Upper lobe of left lung (tissue), 4 donors: ENCODE measurements around the gene LSM14B.

ENCODE experiments used
- EP300 ChIP-seq, 4 donors: sonication (generic); formaldehyde crosslinking; IDR thresholded peaks; one replicate each; pipeline ENCODE4 v1.5.1; 2017; ENCODE audit warnings: antibody characterized with exemption in 4 of 4, control low read depth in 2 of 4
- POLR2A ChIP-seq, 4 donors: fragments of 450-650 bp; IDR thresholded peaks; one replicate each; pipeline ENCODE4 v1.5.1; 2016 to 2017; ENCODE audit warnings: antibody characterized with exemption in 4 of 4, mild to moderate bottlenecking in 2 of 4
- TF ChIP-seq, protein P1 (sequence below), 6 experiments: fragments of 450-650 bp in 4 of 6; fragments of 200-600 bp in 2 of 6; sonication (generic) in 2 of 6; IDR thresholded peaks; one replicate each; pipeline ENCODE4 v1.5.1; 2016 to 2019; ENCODE audit warnings: antibody characterized with exemption in 6 of 6

DNA sequence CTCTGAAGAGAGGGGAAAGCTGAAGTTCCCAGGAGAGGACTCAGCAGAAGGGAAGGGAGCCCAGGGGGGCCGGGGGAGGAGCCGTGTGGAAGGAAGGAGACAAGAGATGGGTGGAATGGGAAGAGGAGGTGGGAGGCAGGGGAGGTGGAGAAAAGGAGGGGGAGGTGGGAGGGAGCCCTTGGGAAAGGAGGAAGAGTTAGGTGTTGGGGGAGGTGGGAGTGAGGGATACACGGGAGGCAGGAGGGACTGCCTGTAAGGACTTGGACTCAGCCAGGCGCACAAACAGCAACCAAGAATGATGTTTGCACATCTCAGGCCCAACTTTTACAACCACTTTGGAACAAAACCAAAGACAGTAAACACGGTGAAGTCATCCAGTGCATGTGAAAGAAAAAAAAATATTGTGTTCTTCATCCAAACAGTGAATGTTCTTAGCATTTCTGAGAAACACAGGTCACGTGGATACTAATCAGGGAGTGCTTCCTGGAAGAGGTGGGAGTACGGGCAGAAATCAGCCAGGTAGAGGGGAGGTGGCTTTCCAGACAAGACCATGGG is 17.4 kb upstream of the LSM14B start:
- TF ChIP-seq, protein P1, sequence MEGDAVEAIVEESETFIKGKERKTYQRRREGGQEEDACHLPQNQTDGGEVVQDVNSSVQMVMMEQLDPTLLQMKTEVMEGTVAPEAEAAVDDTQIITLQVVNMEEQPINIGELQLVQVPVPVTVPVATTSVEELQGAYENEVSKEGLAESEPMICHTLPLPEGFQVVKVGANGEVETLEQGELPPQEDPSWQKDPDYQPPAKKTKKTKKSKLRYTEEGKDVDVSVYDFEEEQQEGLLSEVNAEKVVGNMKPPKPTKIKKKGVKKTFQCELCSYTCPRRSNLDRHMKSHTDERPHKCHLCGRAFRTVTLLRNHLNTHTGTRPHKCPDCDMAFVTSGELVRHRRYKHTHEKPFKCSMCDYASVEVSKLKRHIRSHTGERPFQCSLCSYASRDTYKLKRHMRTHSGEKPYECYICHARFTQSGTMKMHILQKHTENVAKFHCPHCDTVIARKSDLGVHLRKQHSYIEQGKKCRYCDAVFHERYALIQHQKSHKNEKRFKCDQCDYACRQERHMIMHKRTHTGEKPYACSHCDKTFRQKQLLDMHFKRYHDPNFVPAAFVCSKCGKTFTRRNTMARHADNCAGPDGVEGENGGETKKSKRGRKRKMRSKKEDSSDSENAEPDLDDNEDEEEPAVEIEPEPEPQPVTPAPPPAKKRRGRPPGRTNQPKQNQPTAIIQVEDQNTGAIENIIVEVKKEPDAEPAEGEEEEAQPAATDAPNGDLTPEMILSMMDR (IDR thresholded peaks at IDR 0.05), result no peak
- no peak for TF ChIP-seq EP300 (IDR thresholded peaks at IDR 0.05)
- no peak for TF ChIP-seq POLR2A (IDR thresholded peaks at IDR 0.05)
